T-helper 2 cell treated with Interferon-gamma antibody and Interleukin-4, amounts not matched to agents 5 μg/mL and 100 μg/mL, for 36 hours (primary cell): ENCODE results near the gene AKAP5.

Experiments
- DNase-seq: peaks from one replicate; pipeline ENCODE4 v3.0.0; 2021; ENCODE audit warnings: low spot score
- H3K27ac Mint-ChIP-seq: one replicate; pipeline ENCODE4 v1.8.0; 2021; ENCODE audit warnings: mild to moderate bottlenecking, mixed read lengths
- H3K27me3 Mint-ChIP-seq: one replicate; pipeline ENCODE4 v1.8.0; 2021; ENCODE audit warnings: low read depth, mixed read lengths
- H3K36me3 Mint-ChIP-seq: one replicate; pipeline ENCODE4 v1.8.0; 2021; ENCODE audit warnings: low read depth, mixed read lengths
- H3K4me1 Mint-ChIP-seq: one replicate; pipeline ENCODE4 v1.8.0; 2021; ENCODE audit warnings: low read depth, mixed read lengths
- H3K4me3 Mint-ChIP-seq: one replicate; pipeline ENCODE4 v1.8.0; 2022; ENCODE audit warnings: mild to moderate bottlenecking, moderate library complexity, mixed read lengths
- H3K9me3 Mint-ChIP-seq: one replicate; pipeline ENCODE4 v1.8.0; 2021; ENCODE audit warnings: mixed read lengths

Gene AKAP5

DNA sequence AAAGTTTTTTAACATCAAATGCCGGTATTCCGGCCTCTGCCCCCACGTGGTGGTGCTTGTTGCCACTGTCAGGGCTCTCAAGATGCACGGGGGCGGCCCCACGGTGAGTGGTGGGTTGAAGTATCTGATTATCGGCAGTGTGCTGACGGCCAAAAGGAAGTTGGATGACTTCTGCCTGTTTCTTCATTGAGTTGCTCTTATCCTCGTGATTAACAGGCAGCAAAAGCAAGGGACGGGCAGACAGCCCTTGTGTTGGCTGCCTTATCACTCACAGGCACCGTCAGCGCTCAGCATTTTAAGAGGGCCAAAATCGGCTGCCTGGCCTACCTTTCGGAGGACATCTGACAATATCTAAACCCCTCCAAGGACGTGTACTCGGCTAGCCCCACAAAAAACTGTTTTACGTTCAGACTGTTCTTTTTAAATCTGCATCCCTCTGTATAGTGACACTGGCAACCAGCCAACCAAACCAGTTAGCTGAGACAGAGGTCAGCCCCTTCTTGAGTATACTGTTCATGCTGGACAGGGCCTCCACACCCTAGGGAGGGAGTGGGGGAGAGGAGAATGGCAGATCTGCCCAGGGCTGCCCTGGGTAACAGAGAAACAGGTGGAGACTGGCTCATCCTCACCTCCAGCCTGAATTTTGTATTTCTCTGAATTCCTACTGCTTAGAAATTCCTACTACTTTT lies 22.9 kb upstream of the AKAP5 start:
- no peak overlapping the region for H3K4me3 Mint-ChIP-seq
- H3K27ac Mint-ChIP-seq = no peak overlapping the region
- H3K36me3 Mint-ChIP-seq = peaks cover 61% of the 10 kb centered on the region
- H3K9me3 Mint-ChIP-seq = no peaks in the 10 kb centered on the region
- H3K4me1 Mint-ChIP-seq = peaks cover 37% of the 10 kb centered on the region
- H3K27me3 Mint-ChIP-seq = no peaks in the 10 kb centered on the region
- DNase-seq = no peak

DNA sequence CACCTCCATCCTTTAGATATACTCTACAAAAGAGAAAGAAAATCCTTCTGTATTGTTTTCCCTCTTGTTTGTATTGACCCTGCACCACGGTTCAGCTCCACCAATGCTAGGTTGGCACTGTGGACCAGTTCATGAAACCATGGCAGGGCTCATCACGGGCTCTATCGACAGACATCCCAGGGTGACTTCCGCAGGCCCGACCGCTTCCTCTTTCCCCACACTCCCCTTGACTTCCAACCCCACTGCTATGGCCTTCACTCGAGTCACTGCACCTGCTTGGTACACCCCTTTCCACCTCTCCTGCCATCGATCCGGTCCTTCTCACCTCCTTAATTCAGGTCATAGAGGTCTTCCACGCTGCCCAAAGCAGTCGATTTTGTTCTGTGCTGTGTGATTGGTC lies 21.2 kb upstream of the AKAP5 start:
- no peak for DNase-seq
- H3K27me3 Mint-ChIP-seq = no peaks in the 10 kb centered on the region
- peak overlapping the region; percentile 74 for H3K27ac Mint-ChIP-seq
- no peaks in the 10 kb centered on the region for H3K9me3 Mint-ChIP-seq
- H3K4me3 Mint-ChIP-seq = no peak overlapping the region
- peaks cover 55% of the 10 kb centered on the region for H3K36me3 Mint-ChIP-seq
- peaks cover 35% of the 10 kb centered on the region for H3K4me1 Mint-ChIP-seq

DNA sequence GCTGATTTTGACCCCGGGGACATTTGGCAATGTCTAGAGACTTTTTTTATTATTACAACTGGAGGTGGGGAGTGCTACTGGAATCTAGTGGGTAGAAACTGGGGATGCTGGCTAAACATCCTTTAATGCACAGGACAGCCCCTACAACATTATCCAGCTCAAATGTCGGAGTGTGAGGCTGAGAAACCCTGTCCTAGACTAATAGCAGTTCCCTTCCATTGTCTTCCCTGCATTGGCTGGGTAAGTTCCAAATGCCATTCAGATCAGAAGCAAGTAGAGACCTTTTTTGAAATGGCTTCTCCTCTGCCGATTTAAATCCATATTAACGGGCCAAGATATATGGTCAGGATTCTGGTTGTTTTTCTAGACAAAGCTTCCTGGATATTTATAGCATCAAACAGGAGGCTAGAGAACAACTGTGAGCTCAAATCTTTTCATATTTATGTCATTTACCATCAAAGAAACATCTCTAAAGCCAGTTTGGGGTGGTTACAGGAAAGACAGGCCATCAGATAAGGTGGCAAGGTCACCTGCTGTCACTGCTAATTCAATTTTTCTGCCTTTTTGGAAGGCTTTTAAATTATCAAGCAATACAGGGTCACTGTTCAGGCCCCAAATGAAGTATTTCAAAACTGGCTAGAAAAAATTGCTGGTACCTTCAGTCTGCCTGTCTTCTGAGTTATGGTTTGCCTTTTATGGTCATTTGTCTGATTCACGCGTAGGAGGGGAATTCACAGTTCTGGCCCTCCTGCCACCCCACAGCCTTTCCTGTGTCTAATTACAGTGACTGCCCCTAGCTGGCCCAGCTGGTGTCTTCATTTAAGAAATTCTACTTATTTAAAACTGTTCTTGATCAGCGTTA lies 20.1 kb upstream of the AKAP5 start:
- Mint-ChIP-seq H3K4me1 (peaks cover 36% of the 10 kb centered on the region), H3K36me3 (peaks cover 58% of the 10 kb centered on the region), H3K4me3 (peak overlapping the region; percentile 57), H3K27ac (peak overlapping the region; percentile 74), H3K9me3 (no peaks in the 10 kb centered on the region), H3K27me3 (no peaks in the 10 kb centered on the region)
- DNase-seq = peak; percentile 67

DNA sequence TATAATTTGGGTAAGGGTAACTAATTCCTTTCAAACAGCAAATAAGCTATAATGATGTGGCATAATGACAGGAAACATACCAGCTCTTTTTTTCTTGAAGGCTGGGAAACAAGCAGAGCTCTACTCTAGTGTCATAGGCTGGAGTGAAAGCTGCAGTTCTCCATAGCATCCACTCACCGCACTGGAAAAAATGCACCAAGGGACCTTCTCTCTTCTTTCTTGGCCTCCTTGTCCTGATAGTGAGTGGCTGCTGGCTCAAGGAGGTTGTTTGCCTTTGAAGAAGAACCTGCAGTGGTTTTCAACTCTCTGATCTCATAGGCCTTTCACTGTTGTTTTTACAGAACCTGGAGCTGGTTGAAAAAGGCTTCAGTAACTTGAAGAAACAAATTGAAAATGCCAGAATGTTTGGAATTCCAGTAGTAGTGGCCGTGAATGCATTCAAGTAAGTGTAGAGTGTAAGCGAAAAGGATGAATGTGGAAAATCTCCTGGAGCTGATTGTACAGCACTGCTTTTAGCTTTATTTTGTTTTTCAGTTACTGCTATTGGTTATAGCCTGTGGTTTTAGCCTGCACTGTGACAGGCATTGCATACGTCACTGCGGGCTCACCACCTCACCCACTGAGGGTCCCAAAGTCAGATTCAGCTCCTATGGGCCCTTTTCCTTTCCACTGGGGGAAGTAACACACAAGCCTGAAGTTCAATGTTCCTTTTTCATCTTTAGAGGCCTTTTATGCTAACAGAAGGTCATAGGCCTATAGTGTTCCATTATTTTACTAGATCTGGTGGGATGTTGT lies 17.2 kb upstream of the AKAP5 start:
- Mint-ChIP-seq H3K27me3 (no peaks in the 10 kb centered on the region), H3K4me1 (peaks cover 34% of the 10 kb centered on the region), H3K9me3 (no peaks in the 10 kb centered on the region), H3K4me3 (no peak overlapping the region), H3K36me3 (peaks cover 54% of the 10 kb centered on the region), H3K27ac (peak overlapping the region; percentile 41)
- no peak for DNase-seq

DNA sequence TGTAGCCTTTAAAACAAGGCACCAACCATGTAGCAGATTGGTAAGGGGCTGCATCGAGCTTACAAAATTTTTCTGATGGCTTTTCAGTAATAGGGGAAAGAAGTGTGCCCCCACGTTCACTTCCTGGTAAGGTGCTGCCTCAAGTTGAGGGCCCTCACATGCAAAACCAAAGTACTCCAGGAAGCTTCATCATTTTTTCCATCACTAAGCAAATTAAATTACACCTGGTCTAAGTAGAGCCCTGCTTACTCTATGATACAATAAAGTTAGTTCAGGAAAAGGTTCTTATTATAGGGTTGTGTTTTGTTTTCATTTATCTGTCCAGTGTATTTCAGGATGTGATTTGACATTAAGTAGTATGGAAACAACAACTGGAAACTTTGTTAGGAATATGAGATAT lies 15.0 kb upstream of the AKAP5 start:
- peaks cover 52% of the 10 kb centered on the region for H3K36me3 Mint-ChIP-seq
- H3K27me3 Mint-ChIP-seq = no peaks in the 10 kb centered on the region
- no peak for DNase-seq
- H3K4me3 Mint-ChIP-seq = no peak overlapping the region
- H3K9me3 Mint-ChIP-seq = no peaks in the 10 kb centered on the region
- H3K27ac Mint-ChIP-seq = peak overlapping the region; percentile 26
- H3K4me1 Mint-ChIP-seq = peaks cover 18% of the 10 kb centered on the region

DNA sequence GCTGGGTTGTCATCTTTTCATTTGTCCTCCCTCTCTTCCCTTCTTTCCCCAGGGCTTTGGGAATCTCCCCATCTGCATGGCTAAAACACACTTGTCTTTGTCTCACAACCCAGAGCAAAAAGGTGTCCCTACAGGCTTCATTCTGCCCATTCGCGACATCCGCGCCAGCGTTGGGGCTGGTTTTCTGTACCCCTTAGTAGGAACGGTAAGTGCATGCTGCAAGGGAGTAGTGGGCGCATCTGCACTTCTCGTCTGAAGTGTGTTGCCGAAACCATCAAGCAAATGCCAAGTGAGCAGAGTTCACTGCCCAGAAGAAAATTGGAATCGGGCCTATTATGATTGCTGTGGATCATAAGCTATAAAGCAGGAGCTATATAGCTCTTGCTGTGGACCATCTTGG lies 10.6 kb upstream of the AKAP5 start:
- H3K36me3 Mint-ChIP-seq = peaks cover 65% of the 10 kb centered on the region
- H3K4me3 Mint-ChIP-seq = no peak overlapping the region
- no peaks in the 10 kb centered on the region for H3K9me3 Mint-ChIP-seq
- H3K4me1 Mint-ChIP-seq = peaks cover 11% of the 10 kb centered on the region
- no peaks in the 10 kb centered on the region for H3K27me3 Mint-ChIP-seq
- no peak for DNase-seq
- no peak overlapping the region for H3K27ac Mint-ChIP-seq

DNA sequence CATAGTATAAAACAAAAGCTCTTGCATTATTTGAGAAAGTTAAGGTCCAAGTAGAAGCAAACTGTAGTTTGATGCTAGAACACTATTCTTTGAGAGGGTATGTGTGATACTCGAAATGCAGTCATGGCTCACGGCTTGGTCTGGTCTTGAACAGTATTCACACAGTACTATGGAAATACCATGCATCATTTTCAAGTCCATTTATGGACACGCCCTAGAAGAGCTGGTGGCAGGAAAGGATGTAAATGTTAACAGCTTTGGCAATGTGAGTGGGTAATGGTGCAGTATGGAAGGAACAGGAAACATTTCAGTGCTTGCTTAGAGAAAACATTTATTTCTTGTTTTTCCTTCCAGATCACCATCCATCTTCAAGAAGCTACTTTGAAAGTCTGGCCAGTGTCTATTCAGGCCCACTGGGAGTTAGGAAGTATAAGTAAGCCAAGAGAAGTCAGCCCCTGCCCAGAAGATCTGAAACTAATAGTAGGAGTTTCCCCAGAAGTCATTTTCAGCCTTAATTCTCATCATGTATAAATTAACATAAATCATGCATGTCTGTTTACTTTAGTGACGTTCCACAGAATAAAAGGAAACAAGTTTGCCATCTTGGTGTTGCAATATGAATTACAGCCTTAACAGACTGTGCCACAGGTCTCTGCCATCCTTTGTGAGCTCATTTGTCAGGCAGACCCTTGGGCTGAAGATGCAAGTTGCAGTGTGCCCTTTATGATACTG lies 5.7 kb upstream of the AKAP5 start:
- Mint-ChIP-seq H3K4me1 (peaks cover 18% of the 10 kb centered on the region), H3K9me3 (no peaks in the 10 kb centered on the region), H3K4me3 (no peak overlapping the region), H3K27ac (no peak overlapping the region), H3K27me3 (no peaks in the 10 kb centered on the region), H3K36me3 (peaks cover 52% of the 10 kb centered on the region)
- DNase-seq = no peak

- H3K36me3 Mint-ChIP-seq = peaks cover 42% of the 10 kb centered on the region
- DNase-seq = no peak
- H3K27me3 Mint-ChIP-seq = no peaks in the 10 kb centered on the region
- no peak overlapping the region for H3K4me3 Mint-ChIP-seq
- peaks cover 28% of the 10 kb centered on the region for H3K4me1 Mint-ChIP-seq
- no peaks in the 10 kb centered on the region for H3K9me3 Mint-ChIP-seq
- H3K27ac Mint-ChIP-seq = peak overlapping the region; percentile 70
These were observed 4.1 kb upstream of the AKAP5 start for GRCh38 chr14:64461221-64461620.

DNA sequence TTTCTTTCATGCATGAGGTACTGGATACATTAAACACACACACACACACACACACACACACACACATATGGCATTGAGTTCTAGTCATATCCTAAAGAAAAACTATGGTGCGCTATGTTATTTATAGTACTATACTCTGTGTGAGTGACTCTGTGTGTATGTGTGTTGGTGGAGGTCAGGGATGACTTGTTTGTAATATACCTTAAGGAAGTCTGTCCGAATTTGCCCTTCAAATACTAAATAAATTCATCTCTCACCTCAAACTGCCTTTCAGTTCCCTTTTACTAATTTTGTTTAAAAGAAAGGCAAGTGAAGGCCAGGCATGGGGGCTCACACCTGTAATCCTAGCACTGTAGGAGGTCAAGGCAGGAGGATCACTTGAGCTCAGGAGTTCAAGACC lies 2.1 kb upstream of the AKAP5 start:
- DNase-seq = no peak
- Mint-ChIP-seq H3K4me3 (no peak overlapping the region), H3K36me3 (peaks cover 31% of the 10 kb centered on the region), H3K27me3 (no peaks in the 10 kb centered on the region), H3K4me1 (peaks cover 38% of the 10 kb centered on the region), H3K27ac (no peak overlapping the region), H3K9me3 (no peaks in the 10 kb centered on the region)

DNA sequence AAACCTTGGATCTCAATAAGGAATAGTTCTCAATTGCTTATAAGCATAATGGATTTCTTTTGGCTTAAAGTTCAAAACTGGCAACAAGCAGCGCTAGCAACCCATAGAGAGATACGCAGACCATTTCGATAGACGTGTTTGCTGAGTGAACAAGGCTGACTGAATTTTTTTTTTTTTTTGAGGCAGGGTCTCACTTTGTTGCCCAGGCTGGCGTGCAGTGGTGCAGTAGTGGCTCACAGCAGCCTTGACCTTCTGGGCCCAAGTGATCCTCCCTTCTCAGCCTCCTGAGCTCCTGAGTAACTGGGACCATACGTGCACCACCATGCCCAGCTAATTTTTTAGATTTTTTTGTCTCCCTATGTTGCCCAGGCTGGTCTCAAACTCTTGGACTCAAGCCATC lies 1.4 kb upstream of the AKAP5 start:
- DNase-seq = no peak
- Mint-ChIP-seq H3K4me1 (peaks cover 44% of the 10 kb centered on the region), H3K4me3 (peak overlapping the region; percentile 90), H3K9me3 (no peaks in the 10 kb centered on the region), H3K27me3 (no peaks in the 10 kb centered on the region), H3K27ac (no peak overlapping the region), H3K36me3 (peaks cover 25% of the 10 kb centered on the region)

DNA sequence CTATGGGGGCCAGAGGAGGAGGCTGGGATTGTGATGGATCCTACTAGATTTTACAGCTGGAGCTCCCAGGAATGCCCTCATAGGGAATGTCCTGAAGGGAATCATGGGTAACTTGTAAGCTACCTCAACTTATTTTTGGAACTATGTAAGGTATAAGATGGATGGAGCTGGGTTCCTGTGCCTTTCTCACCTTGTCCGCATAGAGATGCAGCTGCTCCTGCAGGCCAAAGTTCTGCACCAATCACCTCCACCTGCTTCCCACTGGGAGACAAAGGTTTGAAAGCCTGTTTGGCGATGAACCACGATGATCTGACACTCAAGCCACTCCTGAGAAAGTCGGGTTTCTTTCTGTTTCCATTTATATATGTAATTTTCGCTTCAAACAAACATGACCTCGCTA lies 648 bp upstream of the AKAP5 start:
- DNase-seq = no peak
- Mint-ChIP-seq H3K27me3 (no peaks in the 10 kb centered on the region), H3K4me3 (peak overlapping the region; percentile 90), H3K36me3 (peaks cover 17% of the 10 kb centered on the region), H3K4me1 (peaks cover 40% of the 10 kb centered on the region), H3K9me3 (no peaks in the 10 kb centered on the region), H3K27ac (peak overlapping the region; percentile 76)

DNA sequence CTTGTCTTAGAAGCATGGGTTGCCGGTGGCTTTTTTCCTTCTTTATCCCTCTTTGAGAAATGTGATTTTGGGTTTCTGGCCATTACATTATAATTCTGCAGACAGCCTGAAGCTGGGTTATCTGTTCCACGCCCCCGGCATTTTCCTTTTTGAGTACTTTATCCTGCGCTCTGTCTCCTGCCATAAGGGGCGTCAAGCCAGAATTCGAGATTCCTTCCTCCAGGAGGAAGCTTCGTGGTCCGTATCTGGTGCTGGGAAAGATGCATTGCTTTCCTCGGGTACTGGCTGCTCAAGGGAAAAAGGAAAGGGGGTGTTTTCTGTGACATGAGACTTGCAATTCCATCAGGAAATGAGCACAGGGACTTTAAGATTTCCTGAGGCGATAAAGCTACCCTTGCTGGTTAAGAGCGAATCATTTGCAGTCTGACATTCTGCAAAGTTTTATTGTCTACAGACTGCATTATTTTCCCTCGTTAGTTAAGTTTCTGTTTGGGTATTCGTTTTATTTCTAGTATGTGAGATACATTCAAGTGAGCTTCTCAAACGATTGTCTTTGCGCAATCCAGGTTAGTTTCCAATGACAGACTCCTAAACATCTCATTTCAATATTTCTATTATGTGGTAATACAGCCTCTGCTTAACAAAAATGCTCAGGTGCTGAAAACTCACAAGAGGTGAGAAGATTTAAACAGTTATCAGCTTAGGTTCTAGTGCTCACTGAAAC lies 694 bp downstream of the AKAP5 start:
- peaks cover 37% of the 10 kb centered on the region for H3K4me1 Mint-ChIP-seq
- peak overlapping the region; percentile 94 for H3K4me3 Mint-ChIP-seq
- no peaks in the 10 kb centered on the region for H3K9me3 Mint-ChIP-seq
- no peak for DNase-seq
- peaks cover 11% of the 10 kb centered on the region for H3K36me3 Mint-ChIP-seq
- H3K27me3 Mint-ChIP-seq = no peaks in the 10 kb centered on the region
- peak overlapping the region; percentile 77 for H3K27ac Mint-ChIP-seq

DNA sequence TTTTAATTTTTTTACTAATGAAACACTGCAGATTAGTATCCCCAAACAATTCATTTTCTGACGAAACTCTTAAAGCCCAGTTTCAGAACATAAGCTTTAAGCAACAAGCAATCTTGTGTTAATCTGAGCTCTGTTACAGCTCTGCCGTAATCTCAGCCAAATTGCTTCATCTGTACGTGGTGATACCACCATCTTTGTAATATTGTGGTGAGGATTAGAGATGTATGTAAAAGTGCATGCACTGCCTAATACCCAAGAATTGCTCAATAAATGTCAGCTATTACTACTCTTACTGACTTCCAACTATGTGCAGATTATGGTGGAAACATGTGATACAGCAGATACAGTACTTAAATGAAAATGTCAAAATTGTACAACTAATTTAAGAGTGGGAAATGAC lies 1.8 kb downstream of the AKAP5 start:
- no peak overlapping the region for H3K27ac Mint-ChIP-seq
- no peaks in the 10 kb centered on the region for H3K27me3 Mint-ChIP-seq
- peaks cover 13% of the 10 kb centered on the region for H3K36me3 Mint-ChIP-seq
- no peak overlapping the region for H3K4me3 Mint-ChIP-seq
- no peaks in the 10 kb centered on the region for H3K9me3 Mint-ChIP-seq
- peaks cover 37% of the 10 kb centered on the region for H3K4me1 Mint-ChIP-seq
- no peak for DNase-seq
